Bladder microvascular endothelial cell (primary cell): Measurements from ENCODE around the gene EFCAB10. TPM values are rescaled to one million over a fixed set of nuclear protein-coding genes. Genes with fewer than 3 reads are reported as not detected.

Source experiments
- total RNA-seq: library from RNA; depleted of rRNA; stranded (reverse); fragments of >200 nt; gene quantifications from 2 replicates; pipeline ENCODE4 v1.2.3, GENCODE V29; 2014

The EFCAB10 gene, protein sequence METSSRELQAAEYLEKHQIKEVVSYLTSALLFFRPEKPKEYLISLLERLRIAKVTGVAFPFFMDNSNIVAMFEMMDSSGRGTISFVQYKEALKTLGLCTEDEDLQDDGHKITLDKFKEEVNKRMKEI
- 0.25 TPM in 1 of 2 replicates, not detected in the other for total RNA-seq

DNA sequence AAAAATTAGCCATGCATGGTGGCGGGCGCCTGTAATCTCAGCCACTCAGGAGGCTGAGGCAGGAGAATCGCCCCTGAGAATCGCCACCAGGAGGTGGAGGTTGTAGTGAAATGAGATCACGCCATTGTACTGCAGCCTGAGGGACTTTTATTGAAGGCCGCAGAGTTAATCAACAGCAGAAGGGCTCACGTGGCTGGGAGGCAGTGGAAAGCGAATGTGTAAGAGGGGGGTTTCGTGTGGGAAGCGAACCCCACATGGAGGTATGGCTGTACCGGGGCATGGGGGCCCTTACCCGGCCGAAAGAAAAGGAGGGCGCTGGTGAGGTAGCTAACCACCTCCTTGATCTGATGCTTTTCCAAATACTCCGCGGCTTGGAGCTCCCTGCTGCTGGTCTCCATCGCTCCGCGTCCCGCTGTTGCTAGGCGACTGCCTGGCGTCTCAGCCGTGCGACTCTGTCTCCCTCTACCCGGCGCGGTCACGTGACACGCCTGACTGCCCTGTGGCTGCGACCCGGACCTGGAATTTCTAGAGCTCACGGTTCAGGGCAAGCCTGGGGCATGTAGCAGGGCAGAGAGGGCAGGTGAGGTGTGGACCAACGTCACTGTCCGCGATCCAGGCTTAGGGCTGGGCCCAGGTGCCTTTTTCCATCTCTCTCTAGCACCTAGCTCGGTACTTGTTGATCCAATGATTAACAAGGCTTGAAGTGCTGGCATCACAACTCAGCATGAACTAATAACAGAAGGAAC is at the start of gene EFCAB10:
EFCAB10 (minus strand) TSS at position 428 of the 746 bp plus-strand sequence; CDS start at position 398, 30 bp downstream.

DNA sequence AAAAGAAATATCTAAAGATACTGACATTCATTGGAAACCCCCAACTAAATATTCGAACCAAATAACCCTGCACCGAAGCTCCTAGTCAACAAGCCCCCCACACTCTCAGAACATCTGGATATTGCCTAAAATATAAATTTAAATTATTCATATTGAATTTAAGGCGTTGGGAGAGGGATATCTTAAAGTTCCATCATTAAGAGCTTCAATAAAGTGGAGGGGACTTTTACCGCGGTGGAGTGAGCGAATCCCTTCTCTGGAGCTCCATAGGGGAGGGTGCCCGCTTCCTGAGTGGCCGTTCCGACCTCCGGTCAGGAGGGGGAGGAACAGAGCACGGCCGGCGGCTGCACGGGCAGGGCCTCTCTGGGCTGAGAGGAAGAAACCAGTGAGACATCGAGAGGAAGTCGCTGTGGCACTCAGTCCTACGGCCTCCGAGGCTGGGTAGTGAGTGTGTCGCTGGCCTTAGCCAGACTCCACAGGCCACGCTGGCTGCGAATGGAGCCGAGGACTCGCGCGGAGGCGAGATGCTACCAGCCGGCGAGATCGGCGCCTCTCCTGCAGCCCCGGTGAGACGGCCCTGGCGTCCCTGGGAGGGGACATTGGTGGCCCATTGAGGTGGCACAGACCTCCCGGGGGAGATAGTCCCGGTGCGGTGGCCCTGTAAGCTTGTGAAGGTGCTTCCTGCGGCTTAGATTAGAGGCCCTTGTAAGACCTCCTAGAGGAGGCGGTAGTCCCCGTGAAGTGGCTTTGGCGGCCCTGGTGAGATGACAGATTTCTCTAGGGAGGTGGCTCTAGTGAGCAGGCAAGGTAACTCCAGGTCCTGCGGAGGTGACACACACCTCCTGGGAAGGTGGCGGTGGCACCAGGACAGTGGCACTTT is 49.3 kb downstream of the EFCAB10 start, which contains the start of gene RINT1:
RINT1 (plus strand) TSS at position 410 of the 880 bp plus-strand sequence; CDS start at position 525, 115 bp downstream.

DNA sequence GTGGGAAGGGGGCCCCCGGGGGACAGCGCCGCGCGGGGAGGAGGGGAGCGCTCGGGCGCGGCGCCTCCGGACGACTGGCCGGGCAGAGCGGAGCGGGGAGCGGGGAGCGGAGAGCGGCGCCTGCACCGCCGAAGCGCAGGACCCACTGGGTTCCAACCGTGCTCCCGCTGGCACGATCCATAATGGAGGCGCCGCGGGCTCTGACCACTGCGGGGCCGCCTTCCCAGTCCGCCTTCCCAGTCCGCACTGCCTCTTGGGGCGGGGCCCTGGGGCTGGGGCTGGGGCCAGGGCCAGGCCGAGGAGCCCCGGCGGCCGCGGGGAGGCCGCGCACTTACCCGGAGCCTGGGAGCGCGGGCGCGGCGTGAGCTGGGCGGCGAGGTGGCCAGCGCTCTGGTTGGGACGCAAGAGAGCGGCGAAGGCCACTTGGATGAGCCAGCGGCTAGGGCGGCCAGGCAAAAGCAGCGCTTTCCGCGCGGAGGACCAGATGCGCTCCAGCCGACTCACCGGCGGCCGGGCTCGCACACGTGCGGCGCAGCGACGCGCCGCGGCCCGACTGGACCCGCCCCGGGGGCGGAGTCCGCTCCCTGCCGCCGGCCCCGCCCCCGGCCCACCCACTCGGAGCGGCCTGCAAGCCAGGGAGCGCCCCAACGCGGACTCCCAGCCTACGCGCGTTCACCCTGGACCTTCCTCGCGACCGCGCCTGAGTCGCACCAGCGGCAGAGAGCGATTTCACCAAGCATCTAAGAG is 59.4 kb downstream of the EFCAB10 start, which contains the start of gene PUS7:
PUS7 (minus strand) TSS at position 555 of the 747 bp plus-strand sequence. CDS start 13,759 bp downstream, outside the sequence.

Other genes starting within 250 kb of the EFCAB10 start
- gene SRPK2, start 192.6 kb downstream of the EFCAB10 start, total RNA-seq, result 35.9 and 71.1 TPM in 2 replicates
- 14.2 and 29.0 TPM in 2 replicates for gene PUS7, start 59.2 kb downstream of the EFCAB10 start, total RNA-seq
- 8.6 and 12.7 TPM in 2 replicates for gene RINT1, start 49.3 kb downstream of the EFCAB10 start, total RNA-seq